ENCODE results near the gene STMND1. TPM values are rescaled to one million over a fixed set of nuclear protein-coding genes. Genes with fewer than 3 reads are reported as not detected.

STMND1 gene
- total RNA-seq, result not detected in 2 replicates

DNA sequence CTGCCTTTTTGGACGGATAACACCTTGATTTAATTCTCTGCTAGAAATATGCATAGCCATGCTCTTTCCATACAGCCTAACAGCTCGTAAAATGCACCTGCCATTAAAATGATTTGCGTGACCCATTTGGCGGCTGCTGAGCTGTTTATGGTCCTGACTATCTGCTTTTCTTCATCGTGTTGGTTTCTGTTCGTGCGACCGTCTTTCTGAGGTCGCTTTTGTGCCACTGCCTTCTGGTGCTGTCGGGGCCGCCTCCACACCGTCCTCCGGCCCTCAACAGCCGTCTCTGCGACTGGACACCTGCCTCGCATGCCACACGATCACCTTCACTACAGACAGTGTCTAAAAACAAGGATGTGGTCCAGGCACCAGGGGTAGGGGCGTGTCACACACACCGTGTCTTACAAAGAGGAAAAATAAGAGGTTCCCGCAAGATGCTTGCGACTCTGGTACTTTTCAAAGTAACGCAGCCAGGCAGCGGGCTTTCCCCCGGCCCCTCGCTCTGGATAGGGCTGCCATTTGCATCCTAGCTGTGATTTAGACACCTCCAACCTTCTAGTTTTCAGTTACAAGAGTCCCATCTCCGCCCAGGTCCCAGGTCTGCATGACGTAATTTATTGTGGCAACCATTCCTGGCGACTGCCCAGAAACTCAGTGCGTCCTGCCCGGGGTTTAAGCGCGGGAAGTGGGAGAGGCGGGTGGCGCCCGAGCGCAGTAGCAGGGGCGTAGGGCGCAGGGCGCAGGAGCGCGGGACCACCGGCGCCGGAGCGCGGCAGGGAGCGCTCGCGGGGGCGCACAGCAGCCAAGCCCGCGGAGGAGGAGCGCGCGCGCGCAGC is at the start of gene STMND1:
Gene STMND1 (plus strand): TSS at position 629 of the 836 bp plus-strand sequence. CDS start 208 bp downstream, outside the sequence.

Other genes with a start within 250 kb of the STMND1 start
- 0.11 and 0.39 TPM in 2 replicates for gene RBM24, start 179.3 kb downstream of the STMND1 start, total RNA-seq

All from placental epithelial cell (primary cell).